Spleen (tissue), 7 donors: ENCODE measurements around the gene NTNG1.

Experiments
- CTCF ChIP-seq, 11 experiments: fragments of 200-600 bp in 7 of 11; fragments of 450-650 bp in 4 of 11; sonication (generic) in 4 of 11; IDR thresholded peaks in 8 of 11; conservative IDR thresholded peaks in 3 of 11; 1 replicate in 7 of 11; 2 replicates in 4 of 11; pipeline versions ENCODE4 v1.4.0 to v1.8.0; 2016 to 2021; ENCODE audit warnings: antibody characterized with exemption in 11 of 11, inconsistent platforms in 4 of 11, mild to moderate bottlenecking in 1 of 11
- POLR2A ChIP-seq, 3 donors: fragments of 450-650 bp; IDR thresholded peaks; one replicate each; pipeline ENCODE4 v1.5.1; 2017; ENCODE audit warnings: antibody characterized with exemption in 3 of 3, mild to moderate bottlenecking in 1 of 3
- POLR2AphosphoS5 ChIP-seq, 3 donors: sonication (generic); formaldehyde crosslinking; IDR thresholded peaks; one replicate each; pipeline ENCODE4 v1.5.1; 2017; ENCODE audit warnings: antibody characterized with exemption in 3 of 3
- donor health status: DM: no; HTN: no; CAD: no; lungs with moderate emphysema.
- donor health status: DM: no; HTN: no; CAD: no.
- donor health status: DM: no; HTN: no; CAD: no.

- no peak for TF ChIP-seq POLR2AphosphoS5 (IDR thresholded peaks at IDR 0.05)
- TF ChIP-seq CTCF (IDR thresholded peaks at IDR 0.05 in 8 of 11, conservative IDR thresholded peaks at IDR 0.05 in 3 of 11): no peak
- TF ChIP-seq POLR2A (IDR thresholded peaks at IDR 0.05): no peak
Measured at GRCh38 chr1:107158991-107159390, 18.2 kb downstream of the NTNG1 start.
